Fibroblast of skin of left quadriceps (primary cell): ENCODE data around the gene RAB7A.

Source experiments
- DNase-seq, 2 experiments: peaks; one replicate each; pipeline ENCODE4 v3.0.0-alpha.2; 2013; ENCODE audit warnings: low read depth in 2 of 2

Gene RAB7A

GRCh38 chr3:128787256-128788253 lies 61.6 kb downstream of the RAB7A start:
- DNase-seq: no peak

GRCh38 chr3:128788268-128788869 lies 62.4 kb downstream of the RAB7A start:
- no peak for DNase-seq

DNA sequence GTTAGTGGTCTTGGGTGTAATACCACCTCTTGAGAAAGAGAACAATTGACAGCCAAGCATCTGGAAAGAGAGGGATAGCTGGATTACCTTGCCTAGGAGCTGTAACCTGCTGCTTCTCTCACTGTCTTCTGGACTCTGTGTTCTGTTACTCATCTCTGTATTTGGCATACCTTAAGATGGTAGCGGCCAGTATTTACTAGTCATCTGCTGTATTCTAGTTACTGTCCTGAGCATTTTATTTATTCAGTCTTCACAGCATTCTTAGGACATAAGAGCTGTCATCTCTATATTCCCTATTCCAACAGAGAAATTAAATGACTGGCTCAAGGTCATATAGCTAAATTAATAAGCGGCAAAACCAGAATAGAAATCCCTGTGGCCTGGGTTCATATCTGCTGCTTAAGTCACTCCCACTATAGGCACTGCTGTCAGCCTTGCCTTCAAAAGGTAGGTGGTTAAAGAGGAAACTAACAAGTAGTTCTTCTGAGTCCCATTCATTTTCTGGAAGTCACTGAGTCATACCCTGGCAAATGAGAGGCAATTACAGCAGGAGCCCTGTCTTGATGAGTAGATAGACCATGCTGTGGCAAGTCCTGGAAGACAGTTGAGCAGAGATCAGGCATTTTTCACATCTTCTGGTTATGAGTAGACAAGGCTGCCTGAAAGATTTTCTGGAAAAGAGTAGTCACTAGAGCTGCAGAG lies 68.2 kb downstream of the RAB7A start:
- DNase-seq: peak; percentile 32 to 39

DNA sequence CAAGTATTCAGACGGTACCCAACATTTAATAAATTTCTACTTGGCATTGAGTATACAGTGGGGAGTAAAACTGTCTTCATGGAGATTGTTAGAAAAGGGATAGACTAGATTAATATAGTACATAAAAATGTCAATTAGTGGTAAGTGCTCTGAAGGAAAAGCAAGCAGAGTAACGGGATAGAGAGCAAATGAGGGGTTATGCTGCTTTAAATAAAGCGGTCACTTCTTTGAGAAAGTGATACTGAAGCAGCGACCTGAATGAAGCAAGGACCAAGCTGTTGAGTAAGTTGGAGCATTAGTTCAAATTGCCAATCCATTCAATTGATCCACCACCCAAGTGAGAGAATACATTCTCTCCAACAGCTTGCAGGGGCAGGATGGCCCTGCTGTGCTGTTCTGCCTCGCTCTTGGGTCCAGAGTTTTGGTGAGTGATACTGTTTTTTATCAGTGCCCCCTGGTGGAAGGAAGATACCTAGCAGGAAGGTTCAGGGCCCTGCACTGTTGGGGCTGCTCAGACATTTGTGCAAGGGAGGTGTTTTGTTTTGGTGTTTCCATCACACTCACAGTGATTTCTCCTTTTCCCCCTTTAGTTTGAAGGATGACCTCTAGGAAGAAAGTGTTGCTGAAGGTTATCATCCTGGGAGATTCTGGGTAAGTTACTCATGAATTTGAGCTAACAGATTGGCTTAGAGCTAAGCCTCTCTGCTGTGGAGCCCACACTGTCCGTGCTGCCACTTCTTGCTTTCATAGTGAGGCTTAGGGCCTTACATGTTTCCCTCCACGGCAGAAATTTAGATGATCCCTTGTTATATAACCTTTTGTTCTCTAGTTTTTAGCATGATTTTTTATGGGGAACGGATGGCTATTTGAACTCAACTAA lies 69.0 kb downstream of the RAB7A start:
- peak; percentile 25 to 26 for DNase-seq

DNA sequence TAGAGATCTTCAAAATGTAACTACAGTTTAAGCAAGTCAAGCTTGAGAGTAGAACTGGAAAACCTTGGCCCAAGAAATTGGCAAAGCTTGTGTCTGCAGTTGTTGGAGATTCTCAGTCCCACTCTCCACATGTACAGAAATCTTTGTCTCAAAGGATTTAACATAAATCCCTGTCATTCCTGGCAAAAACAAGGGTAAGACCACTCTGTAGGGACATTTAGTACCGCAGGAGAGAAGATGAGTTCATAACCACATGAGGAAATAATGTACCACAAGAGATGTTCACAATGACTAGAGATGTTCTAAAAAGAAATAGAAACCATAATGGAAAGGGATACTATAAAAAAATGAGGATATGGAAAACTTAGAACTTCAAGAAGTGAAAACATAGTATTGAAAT lies 73.7 kb downstream of the RAB7A start:
- no peak for DNase-seq

- DNase-seq: no peak
Measured at GRCh38 chr3:128800241-128801187, 74.5 kb downstream of the RAB7A start.

DNA sequence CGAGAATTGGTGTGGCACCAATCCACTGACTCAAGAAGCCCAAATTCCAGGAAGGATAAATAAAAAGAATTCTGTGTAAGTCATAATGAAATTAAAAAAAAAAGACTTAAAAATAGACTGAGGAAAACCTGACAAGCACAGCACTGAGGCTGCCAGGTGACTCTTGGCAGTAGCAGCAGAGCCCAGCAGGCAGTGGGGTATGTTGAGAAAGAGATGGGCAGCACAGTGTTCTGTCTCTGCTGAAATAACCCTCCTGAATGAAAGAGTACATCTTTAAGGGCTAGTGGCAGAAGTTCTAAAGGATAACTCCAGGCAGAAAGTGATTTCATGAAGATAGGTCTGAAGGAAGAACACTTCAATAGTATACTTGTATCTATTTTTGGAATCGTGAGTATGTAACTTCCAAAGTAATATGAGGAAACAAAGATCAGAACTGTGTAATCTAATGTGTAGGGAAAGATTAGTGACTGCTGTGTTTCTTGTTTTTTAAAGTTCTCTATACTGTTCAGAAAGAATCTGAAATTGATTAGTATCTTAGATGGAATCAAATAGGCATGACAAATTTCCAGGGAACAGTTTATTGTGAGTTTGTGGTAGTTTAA lies 75.9 kb downstream of the RAB7A start:
- DNase-seq: no peak

- no peak for DNase-seq
Measured at GRCh38 chr3:128803307-128803706, 77.3 kb downstream of the RAB7A start.

DNA sequence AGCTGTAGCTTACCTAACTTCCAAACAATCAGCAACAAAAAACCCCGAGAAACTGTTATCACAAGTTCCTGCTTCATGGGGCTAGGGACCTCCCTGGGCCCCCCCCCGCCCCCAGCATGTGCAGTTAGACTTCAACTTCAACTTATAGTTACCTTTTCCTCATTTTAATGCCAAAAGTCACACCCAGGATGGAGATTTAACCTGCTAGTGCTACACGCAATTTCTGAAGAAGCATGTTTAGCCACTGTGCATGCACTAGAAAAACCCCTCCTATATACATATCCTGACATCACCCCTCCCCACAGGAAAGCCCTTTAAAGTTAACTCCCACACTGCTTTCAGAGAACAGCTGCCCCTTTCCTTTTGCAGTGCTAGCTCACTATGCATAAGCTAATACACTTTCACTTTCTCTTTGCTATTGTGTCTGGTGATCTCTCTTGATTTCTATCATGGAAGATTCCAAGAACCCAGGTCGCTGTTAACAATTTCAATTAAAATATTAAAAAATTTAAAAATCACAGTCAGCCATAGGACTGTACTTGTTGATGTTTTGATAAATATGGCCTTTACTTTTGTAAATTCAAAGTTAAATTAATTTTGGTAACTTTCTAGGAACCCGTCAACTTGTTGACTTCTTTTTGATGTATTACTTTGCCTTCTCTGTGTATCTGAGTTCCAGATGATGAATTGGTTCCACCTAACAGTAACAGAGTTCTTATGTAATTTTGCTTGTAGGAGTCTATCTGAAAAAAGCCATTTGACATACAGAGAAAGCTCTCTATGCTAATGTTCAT lies 78.2 kb downstream of the RAB7A start:
- DNase-seq: no peak

DNA sequence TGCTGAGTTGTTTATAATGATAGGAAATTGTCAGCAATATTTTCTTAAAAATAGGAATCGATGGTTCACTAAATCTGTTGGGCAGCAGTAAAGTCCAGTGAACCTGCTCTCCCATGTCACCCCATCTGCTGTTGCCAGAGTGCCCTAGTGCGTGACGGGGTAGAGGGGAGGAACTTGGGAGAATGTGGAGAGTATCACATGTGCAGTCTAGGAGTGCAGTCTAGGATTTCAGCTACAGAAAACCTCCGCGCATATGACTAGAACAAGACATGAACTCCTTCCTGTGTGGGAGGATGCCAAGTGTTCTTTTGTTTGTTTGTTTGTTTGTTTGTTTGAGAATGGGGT lies 78.8 kb downstream of the RAB7A start:
- DNase-seq: no peak

- DNase-seq: no peak
Measured at GRCh38 chr3:128805772-128806171, 79.8 kb downstream of the RAB7A start.

- no peak for DNase-seq
Measured at GRCh38 chr3:128806588-128806987, 80.6 kb downstream of the RAB7A start.

- DNase-seq: no peak
Measured at GRCh38 chr3:128807186-128807830, 81.3 kb downstream of the RAB7A start.

DNA sequence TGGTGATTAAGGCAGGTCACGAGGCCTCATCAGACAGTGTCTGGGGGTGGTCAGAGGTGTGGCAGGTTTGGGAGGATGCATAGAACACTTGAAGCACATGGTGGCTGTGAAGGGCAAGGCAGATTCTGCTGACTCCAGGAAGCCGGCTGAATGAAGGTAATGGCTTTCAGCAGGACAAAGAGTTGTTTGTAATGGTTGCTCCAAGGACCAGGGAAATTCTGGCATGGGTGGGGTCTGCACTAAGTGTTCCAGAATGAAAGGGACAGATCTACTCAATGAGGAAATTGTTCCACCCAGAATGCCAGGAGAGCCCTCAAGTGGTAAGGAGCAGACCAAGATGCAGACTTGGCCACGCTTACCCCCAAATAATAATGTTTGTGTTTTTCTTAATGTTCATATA lies 82.7 kb downstream of the RAB7A start:
- DNase-seq: no peak

DNA sequence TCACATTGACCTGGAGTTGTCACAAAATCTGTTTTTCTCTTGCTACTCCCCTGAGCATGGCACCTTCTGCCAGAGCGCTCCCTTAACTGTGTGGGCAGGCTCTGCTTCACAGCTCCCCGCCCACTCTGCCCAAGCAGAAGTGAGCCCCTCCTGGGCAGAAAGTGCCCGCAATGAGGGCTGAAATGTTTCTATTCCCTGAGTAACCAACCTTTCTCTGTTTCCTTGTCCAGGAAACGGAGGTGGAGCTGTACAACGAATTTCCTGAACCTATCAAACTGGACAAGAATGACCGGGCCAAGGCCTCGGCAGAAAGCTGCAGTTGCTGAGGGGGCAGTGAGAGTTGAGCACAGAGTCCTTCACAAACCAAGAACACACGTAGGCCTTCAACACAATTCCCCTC lies 87.1 kb downstream of the RAB7A start:
- DNase-seq: no peak

- DNase-seq: no peak
Measured at GRCh38 chr3:128814060-128814459, 88.1 kb downstream of the RAB7A start.

- no peak for DNase-seq
Measured at GRCh38 chr3:128814519-128815317, 88.7 kb downstream of the RAB7A start.
